T-helper 1 cell treated with Interleukin-12 subunit alpha and Interleukin-12 subunit beta and Interleukin-4 antibody, amounts not matched to agents 30 μg/mL and 1 μg/mL, for 36 hours (primary cell): ENCODE measurements around the gene NARS2.
"Not testable (repeated sequence)": the region's sequence is repeated elsewhere in the genome, so short reads cannot be mapped to it uniquely, and the experiment has no call there.

Experiments
- H3K27ac Mint-ChIP-seq: one replicate; pipeline ENCODE4 v1.8.0; 2021; ENCODE audit warnings: mild to moderate bottlenecking, mixed read lengths
- H3K27me3 Mint-ChIP-seq: one replicate; pipeline ENCODE4 v1.8.0; 2021; ENCODE audit warnings: low read depth, mixed read lengths
- H3K36me3 Mint-ChIP-seq: one replicate; pipeline ENCODE4 v1.8.0; 2021; ENCODE audit warnings: low read depth, mixed read lengths
- H3K4me1 Mint-ChIP-seq: one replicate; pipeline ENCODE4 v1.8.0; 2021; ENCODE audit warnings: low read depth, mixed read lengths
- H3K4me3 Mint-ChIP-seq: one replicate; pipeline ENCODE4 v1.8.0; 2021; ENCODE audit warnings: mild to moderate bottlenecking, moderate library complexity, mixed read lengths
- H3K9me3 Mint-ChIP-seq: one replicate; pipeline ENCODE4 v1.8.0; 2021; ENCODE audit warnings: mixed read lengths

NARS2 gene

DNA sequence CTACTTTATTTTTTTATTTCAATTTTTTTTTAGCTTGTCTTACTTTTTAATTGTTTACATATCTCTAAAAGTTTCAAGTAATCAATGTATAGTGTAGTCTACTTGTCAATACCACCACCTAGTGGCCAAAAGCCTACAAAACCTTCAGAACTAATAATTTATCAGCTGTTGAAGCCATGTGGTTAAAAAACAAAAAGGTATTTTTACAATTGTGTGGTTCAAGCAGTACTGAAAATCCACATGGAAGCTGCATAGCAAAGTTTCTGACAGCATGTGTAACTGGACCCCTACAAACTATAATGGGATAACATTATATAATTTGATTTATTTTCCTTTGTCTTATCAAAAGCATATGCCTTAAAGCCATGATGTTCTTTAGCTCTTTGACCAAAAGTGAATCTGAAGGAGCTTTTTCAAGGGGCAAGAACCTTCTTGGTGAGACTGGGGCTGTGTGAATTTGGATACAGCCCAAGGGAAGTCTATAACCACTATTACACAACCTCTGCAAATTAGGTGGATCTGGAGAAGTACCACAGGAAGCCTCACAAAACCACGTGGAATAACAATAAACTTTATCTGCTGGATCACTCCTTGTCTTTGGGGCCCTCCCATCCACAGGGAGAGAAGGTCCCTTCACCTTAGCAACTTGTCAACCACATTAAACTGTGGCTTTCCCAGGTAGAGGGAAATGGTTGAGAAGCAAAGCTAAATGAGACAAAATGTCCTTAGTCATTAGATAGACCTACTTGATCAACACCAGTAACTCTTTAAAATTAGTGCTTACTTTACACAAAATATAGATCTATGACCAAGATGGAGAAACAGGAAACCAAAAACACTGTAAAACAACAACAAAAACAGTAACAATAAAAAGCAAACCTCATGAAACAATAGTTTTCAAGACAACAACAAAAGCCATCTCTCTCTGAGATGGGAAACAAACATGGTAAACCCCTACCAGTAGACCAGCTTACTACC lies 9.9 kb downstream of the NARS2 start:
- peaks cover 49% of the 10 kb centered on the region for H3K4me1 Mint-ChIP-seq
- H3K4me3 Mint-ChIP-seq = no peak overlapping the region
- peaks cover 21% of the 10 kb centered on the region for H3K36me3 Mint-ChIP-seq
- peak overlapping the region; percentile 82 for H3K27ac Mint-ChIP-seq
- H3K9me3 Mint-ChIP-seq = no peaks in the 10 kb centered on the region
- H3K27me3 Mint-ChIP-seq = no peaks in the 10 kb centered on the region

- Mint-ChIP-seq H3K4me1 (peaks cover 55% of the 10 kb centered on the region), H3K27ac (peak overlapping the region; percentile 82), H3K36me3 (peaks cover 27% of the 10 kb centered on the region)
- H3K27me3 Mint-ChIP-seq, H3K9me3 Mint-ChIP-seq, H3K4me3 Mint-ChIP-seq: not testable (repeated sequence)
Observed at GRCh38 chr11:78564037-78564436, 10.6 kb downstream of the NARS2 start.

GRCh38 chr11:78563090-78563489 lies 11.6 kb downstream of the NARS2 start:
- not testable (repeated sequence) for H3K27ac Mint-ChIP-seq, H3K27me3 Mint-ChIP-seq, H3K4me3 Mint-ChIP-seq, H3K9me3 Mint-ChIP-seq
- peaks cover 28% of the 10 kb centered on the region for H3K36me3 Mint-ChIP-seq
- H3K4me1 Mint-ChIP-seq = peaks cover 56% of the 10 kb centered on the region

- H3K4me3 Mint-ChIP-seq = no peak overlapping the region
- peaks cover 57% of the 10 kb centered on the region for H3K4me1 Mint-ChIP-seq
- H3K27ac Mint-ChIP-seq = peak overlapping the region; percentile 74
- H3K36me3 Mint-ChIP-seq = peaks cover 32% of the 10 kb centered on the region
- no peaks in the 10 kb centered on the region for H3K9me3 Mint-ChIP-seq
- no peaks in the 10 kb centered on the region for H3K27me3 Mint-ChIP-seq
Observed at GRCh38 chr11:78562398-78562797, 12.3 kb downstream of the NARS2 start.

- Mint-ChIP-seq H3K27me3 (no peaks in the 10 kb centered on the region), H3K9me3 (peaks cover 3% of the 10 kb centered on the region), H3K4me1 (peaks cover 64% of the 10 kb centered on the region), H3K36me3 (peaks cover 38% of the 10 kb centered on the region), H3K27ac (peak overlapping the region; percentile 82), H3K4me3 (peak overlapping the region; percentile 69)
Observed at GRCh38 chr11:78560826-78561484, 13.7 kb downstream of the NARS2 start.

- no peaks in the 10 kb centered on the region for H3K27me3 Mint-ChIP-seq
- peaks cover 39% of the 10 kb centered on the region for H3K36me3 Mint-ChIP-seq
- H3K9me3 Mint-ChIP-seq = peaks cover 4% of the 10 kb centered on the region
- peak overlapping the region; percentile 88 for H3K27ac Mint-ChIP-seq
- peak overlapping the region; percentile 69 for H3K4me3 Mint-ChIP-seq
- peaks cover 62% of the 10 kb centered on the region for H3K4me1 Mint-ChIP-seq
Observed at GRCh38 chr11:78560153-78560552, 14.5 kb downstream of the NARS2 start.

DNA sequence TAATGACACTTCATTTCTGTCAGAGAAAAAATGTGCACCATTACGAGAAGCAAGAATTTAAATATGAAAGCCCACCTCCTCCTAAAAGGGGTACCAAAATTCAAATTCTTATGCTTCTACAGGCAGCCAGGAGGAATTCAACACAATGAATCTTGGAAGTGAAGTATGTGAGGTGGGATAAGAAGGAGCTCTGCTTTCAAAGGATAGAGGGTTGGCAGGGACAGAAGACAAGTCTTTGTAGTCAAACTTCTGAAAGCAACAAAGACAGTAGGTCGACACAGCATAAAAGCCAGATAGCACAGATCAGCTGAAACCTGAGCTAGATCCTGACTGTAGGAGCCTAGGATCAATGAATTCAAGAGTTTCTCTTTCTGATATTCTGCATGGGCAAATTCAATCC lies 17.4 kb downstream of the NARS2 start:
- H3K4me1 Mint-ChIP-seq = peaks cover 46% of the 10 kb centered on the region
- H3K4me3 Mint-ChIP-seq = no peak overlapping the region
- H3K27ac Mint-ChIP-seq = no peak overlapping the region
- peaks cover 4% of the 10 kb centered on the region for H3K9me3 Mint-ChIP-seq
- no peaks in the 10 kb centered on the region for H3K27me3 Mint-ChIP-seq
- H3K36me3 Mint-ChIP-seq = peaks cover 39% of the 10 kb centered on the region

GRCh38 chr11:78555592-78555991 lies 19.1 kb downstream of the NARS2 start:
- peaks cover 47% of the 10 kb centered on the region for H3K36me3 Mint-ChIP-seq
- H3K27ac Mint-ChIP-seq = no peak overlapping the region

GRCh38 chr11:78552881-78553280 lies 21.8 kb downstream of the NARS2 start:
- Mint-ChIP-seq H3K36me3 (peaks cover 34% of the 10 kb centered on the region), H3K27ac (no peak overlapping the region), H3K4me3 (no peak overlapping the region)

More at GRCh38 chr11:78555592-78555991, 19.1 kb downstream of the NARS2 start:
- Mint-ChIP-seq H3K4me3 (no peak overlapping the region), H3K27me3 (no peaks in the 10 kb centered on the region), H3K9me3 (peaks cover 4% of the 10 kb centered on the region), H3K4me1 (peaks cover 30% of the 10 kb centered on the region)

DNA sequence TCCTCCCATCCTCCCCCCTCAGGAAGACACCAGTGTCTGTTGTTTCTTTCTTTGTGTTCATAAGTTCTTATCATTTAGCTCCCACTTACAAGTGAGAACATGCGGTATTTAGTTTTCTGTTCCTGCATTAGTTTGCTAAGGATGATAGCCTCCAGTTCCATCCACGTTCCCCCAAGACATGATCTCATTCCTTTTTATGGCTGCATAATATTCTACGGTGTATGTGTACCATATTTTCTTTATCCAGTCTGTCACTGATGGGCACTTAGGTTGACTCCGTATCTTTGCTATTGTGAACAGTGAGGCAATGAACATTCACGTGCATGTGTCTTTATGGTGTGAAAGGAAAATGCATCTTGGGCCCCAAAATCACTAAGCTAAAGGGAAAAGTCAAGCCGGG lies 22.5 kb downstream of the NARS2 start:
- not testable (repeated sequence) for H3K27ac Mint-ChIP-seq, H3K27me3 Mint-ChIP-seq, H3K4me3 Mint-ChIP-seq, H3K9me3 Mint-ChIP-seq
- H3K4me1 Mint-ChIP-seq = peaks cover 17% of the 10 kb centered on the region
- H3K36me3 Mint-ChIP-seq = peaks cover 30% of the 10 kb centered on the region

More at GRCh38 chr11:78552881-78553280, 21.8 kb downstream of the NARS2 start:
- Mint-ChIP-seq H3K4me1 (peaks cover 17% of the 10 kb centered on the region), H3K27me3 (no peaks in the 10 kb centered on the region), H3K9me3 (peaks cover 4% of the 10 kb centered on the region)

- Mint-ChIP-seq H3K27me3 (no peaks in the 10 kb centered on the region), H3K36me3 (peaks cover 20% of the 10 kb centered on the region), H3K4me3 (no peak overlapping the region), H3K4me1 (peaks cover 10% of the 10 kb centered on the region), H3K9me3 (peaks cover 2% of the 10 kb centered on the region), H3K27ac (no peak overlapping the region)
Observed at GRCh38 chr11:78551066-78551465, 23.6 kb downstream of the NARS2 start.

DNA sequence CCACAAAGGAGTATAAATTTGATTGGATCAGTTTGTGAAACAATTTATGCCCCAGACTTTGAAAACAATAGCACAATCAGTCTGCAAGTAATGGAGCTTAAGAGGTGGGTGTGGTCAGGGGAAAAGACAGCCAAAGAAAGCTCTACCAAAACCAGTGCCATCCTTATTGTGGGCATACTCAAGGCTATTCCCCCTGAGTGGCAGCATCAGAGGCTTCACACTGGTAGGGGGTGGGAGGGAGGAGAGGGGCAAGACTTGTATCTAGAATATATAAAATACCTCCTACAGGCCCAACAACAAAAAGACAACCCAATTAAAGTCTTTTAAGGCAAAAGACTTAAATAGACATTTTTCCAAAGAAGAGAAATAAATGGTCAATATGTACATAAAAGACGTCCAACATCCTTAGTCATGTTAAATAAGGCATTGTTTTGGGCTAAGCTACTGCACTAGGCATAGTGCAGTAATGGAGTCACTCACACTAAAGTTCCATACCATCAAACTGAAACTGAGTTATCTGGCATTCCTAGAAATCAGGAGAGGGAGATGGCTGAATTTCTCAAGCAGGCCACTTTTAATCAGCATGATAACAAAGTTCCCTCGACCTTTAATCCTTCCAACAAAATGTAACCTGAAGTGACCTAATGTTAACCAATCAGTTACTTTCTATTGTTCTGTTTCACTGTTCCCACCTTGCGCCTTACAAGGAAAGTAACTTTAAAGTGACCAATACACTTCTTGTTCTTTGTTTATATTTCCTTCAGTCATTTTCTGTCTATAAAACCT lies 24.8 kb downstream of the NARS2 start:
- Mint-ChIP-seq H3K27me3 (no peaks in the 10 kb centered on the region), H3K4me1 (peaks cover 5% of the 10 kb centered on the region), H3K4me3 (no peak overlapping the region), H3K27ac (no peak overlapping the region), H3K36me3 (peaks cover 15% of the 10 kb centered on the region), H3K9me3 (no peaks in the 10 kb centered on the region)

DNA sequence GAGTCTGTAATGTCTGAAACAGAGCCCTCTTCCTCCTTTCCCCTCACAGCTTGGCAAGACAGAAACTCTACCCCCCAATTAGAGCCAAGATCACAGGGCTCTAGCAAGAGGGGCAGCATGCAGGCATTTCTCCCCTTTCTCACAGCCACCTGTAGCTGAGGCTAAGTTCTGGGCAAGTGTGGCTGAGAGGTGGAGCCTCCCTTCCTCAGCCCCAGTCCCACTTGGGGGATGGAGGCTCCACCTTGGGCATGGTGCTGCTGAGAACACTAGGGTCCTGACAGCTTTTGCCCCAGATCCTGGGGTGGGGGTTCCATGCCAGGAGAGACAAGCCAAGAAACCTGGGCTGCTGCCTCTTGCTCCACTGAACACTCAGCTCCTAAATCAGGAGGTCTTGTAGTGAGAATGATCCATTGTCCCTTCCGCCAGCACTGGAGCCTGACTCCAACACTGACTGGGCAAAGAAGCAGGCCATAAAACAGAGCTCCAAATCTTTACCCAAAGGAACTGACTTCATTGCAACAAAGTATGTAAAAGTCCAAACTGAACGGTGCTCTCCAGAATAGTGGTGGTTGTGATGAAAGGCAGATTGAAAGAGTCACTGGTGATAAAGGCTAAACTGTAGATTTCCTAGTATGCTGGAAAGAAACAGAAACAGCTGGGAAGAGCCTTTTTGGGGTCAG lies 25.6 kb downstream of the NARS2 start:
- H3K36me3 Mint-ChIP-seq = peaks cover 15% of the 10 kb centered on the region
- H3K4me3 Mint-ChIP-seq = no peak overlapping the region
- H3K4me1 Mint-ChIP-seq = peaks cover 5% of the 10 kb centered on the region
- peaks cover under 1% of the 10 kb centered on the region for H3K9me3 Mint-ChIP-seq
- no peak overlapping the region for H3K27ac Mint-ChIP-seq
- H3K27me3 Mint-ChIP-seq = no peaks in the 10 kb centered on the region
